GM12865 (cell line): ENCODE data around the gene NDFIP1.

Experiments
- DNase-seq: peaks from one replicate; pipeline ENCODE4 v3.0.0; 2010; ENCODE audit warnings: low read depth
- H3K4me3 ChIP-seq: 2 replicates; pipeline ENCODE4 v1.5.1; 2011; ENCODE audit warnings: mild to moderate bottlenecking, low read depth, low read length, control low read depth
- TF ChIP-seq, protein P1 (sequence below): IDR thresholded peaks from 2 replicates; pipeline ENCODE4 v1.5.1; 2011; ENCODE audit warnings: low read length, control low read depth, low read depth, inconsistent platforms; ENCODE audit not compliant: insufficient read depth; ENCODE audit errors: missing control alignments

NDFIP1 gene

GRCh38 chr5:142175461-142176142, 67.0 kb downstream of the NDFIP1 start:
- no peak for DNase-seq
- TF ChIP-seq, protein P1, sequence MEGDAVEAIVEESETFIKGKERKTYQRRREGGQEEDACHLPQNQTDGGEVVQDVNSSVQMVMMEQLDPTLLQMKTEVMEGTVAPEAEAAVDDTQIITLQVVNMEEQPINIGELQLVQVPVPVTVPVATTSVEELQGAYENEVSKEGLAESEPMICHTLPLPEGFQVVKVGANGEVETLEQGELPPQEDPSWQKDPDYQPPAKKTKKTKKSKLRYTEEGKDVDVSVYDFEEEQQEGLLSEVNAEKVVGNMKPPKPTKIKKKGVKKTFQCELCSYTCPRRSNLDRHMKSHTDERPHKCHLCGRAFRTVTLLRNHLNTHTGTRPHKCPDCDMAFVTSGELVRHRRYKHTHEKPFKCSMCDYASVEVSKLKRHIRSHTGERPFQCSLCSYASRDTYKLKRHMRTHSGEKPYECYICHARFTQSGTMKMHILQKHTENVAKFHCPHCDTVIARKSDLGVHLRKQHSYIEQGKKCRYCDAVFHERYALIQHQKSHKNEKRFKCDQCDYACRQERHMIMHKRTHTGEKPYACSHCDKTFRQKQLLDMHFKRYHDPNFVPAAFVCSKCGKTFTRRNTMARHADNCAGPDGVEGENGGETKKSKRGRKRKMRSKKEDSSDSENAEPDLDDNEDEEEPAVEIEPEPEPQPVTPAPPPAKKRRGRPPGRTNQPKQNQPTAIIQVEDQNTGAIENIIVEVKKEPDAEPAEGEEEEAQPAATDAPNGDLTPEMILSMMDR: no peak
- no peak overlapping the region for H3K4me3 ChIP-seq

DNA sequence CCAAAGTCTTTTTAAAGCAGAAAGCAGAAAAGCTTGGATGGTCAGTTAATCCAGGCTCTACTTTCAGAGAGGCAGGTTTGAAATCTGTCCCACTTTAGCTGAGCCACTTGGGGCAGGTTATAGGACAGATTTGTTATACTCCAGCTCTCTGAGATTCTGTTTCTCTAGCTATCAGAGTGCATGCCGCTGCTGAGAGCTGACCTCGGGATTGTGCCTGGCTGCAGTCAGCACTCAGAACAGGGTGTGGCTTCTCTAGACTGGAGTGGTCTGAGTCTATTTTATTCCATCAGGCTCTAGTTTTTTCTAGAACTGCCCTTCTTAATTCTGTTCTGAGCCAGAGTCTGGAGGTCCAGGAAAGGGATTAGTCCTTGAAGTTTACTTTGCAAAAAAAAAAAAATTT, 67.7 kb downstream of the NDFIP1 start:
- DNase-seq: no peak
- H3K4me3 ChIP-seq: no peak overlapping the region
- TF ChIP-seq, protein P1: no peak

- no peak overlapping the region for H3K4me3 ChIP-seq
- no peak for DNase-seq
- TF ChIP-seq, protein P1: no peak
Measured at GRCh38 chr5:142178651-142179050, 70.1 kb downstream of the NDFIP1 start.

- no peak for DNase-seq
Measured at GRCh38 chr5:142179776-142180387, 71.3 kb downstream of the NDFIP1 start.

GRCh38 chr5:142181096-142181495, 72.5 kb downstream of the NDFIP1 start:
- DNase-seq: no peak
- TF ChIP-seq, protein P1: no peak
- H3K4me3 ChIP-seq: no peak overlapping the region

More at GRCh38 chr5:142179776-142180387, 71.3 kb downstream of the NDFIP1 start:
- H3K4me3 ChIP-seq: no peak overlapping the region
- TF ChIP-seq, protein P1: no peak

DNA sequence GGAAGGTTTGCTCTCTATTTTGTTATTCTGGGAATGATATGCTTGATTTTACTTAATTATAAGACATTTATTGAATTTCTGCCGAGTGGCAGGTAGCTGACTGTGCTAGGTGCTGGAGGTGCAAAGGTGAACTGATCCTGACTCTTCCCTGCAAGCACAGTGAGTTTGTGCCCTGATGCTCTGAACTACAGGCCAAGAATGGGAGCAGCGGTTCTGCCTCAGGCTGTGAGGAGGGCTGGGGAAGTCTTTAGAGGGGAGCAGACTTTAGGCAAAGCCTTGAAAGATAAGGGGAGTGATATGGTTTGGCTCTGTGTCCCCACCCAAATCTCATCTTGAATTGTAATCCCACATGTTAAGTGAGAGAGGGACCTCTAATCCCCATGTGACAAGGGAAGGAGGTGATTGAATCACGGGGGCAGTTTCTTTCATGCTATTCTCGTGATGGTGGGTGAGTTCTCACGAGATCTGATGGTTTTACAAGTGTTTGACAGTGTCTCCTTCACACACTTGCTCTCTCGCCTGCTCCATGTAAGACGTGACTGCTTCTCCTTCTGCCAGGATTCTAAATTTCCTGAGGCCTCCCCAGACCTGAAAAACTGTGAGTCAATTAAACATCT, 73.1 kb downstream of the NDFIP1 start:
- DNase-seq: no peak
- TF ChIP-seq, protein P1: no peak
- H3K4me3 ChIP-seq: no peak overlapping the region

GRCh38 chr5:142182840-142183239, 74.3 kb downstream of the NDFIP1 start:
- TF ChIP-seq, protein P1: no peak
- DNase-seq: no peak
- no peak overlapping the region for H3K4me3 ChIP-seq
